ENCODE measurements around the gene SRM.

Gene SRM

GRCh38 chr1:11026903-11027302 is 32.9 kb downstream of the SRM start:
- H3K27ac ChIP-seq (replicated peaks) = no peak overlapping the region
- H3K27me3 ChIP-seq (ENCODE audit: insufficient read depth, poor library complexity, severe bottlenecking) = no peaks in the 10 kb centered on the region
- H3K4me3 ChIP-seq (replicated peaks; ENCODE audit: insufficient read depth, low read length) = no peak overlapping the region
- no peak for DNase-seq (ENCODE audit: low read depth in 1 of 2, low spot score in 1 of 2)
- TF ChIP-seq REST (IDR thresholded peaks at IDR 0.05; ENCODE audit: insufficient replicate concordance, low read depth) = no peak
- no peak for TF ChIP-seq SPI1 (IDR thresholded peaks at IDR 0.05; ENCODE audit: borderline replicate concordance, low read depth)
- no peak for TF ChIP-seq CTCF (IDR thresholded peaks at IDR 0.05; ENCODE audit: insufficient read depth, low read length)
- TF ChIP-seq POLR2AphosphoS5 (IDR thresholded peaks at IDR 0.05; ENCODE audit: low read depth) = peak; percentile 32; the same call in 1 of the 2 replicates
- TF ChIP-seq GABPA (IDR thresholded peaks at IDR 0.05; ENCODE audit: low read depth) = no peak

- Histone ChIP-seq H3K4me3 (replicated peaks; ENCODE audit: insufficient read depth, low read length) (no peak overlapping the region), H3K27ac (replicated peaks) (no peak overlapping the region), H3K27me3 (ENCODE audit: insufficient read depth, poor library complexity, severe bottlenecking) (no peaks in the 10 kb centered on the region)
- TF ChIP-seq CTCF (IDR thresholded peaks at IDR 0.05; ENCODE audit: insufficient read depth, low read length) (no peak), SPI1 (IDR thresholded peaks at IDR 0.05; ENCODE audit: borderline replicate concordance, low read depth) (no peak), GABPA (IDR thresholded peaks at IDR 0.05; ENCODE audit: low read depth) (no peak), REST (IDR thresholded peaks at IDR 0.05; ENCODE audit: insufficient replicate concordance, low read depth) (no peak)
- DNase-seq (ENCODE audit: low read depth in 1 of 2, low spot score in 1 of 2) = no peak
Observed at GRCh38 chr1:11026052-11026451, 33.8 kb downstream of the SRM start.

DNA sequence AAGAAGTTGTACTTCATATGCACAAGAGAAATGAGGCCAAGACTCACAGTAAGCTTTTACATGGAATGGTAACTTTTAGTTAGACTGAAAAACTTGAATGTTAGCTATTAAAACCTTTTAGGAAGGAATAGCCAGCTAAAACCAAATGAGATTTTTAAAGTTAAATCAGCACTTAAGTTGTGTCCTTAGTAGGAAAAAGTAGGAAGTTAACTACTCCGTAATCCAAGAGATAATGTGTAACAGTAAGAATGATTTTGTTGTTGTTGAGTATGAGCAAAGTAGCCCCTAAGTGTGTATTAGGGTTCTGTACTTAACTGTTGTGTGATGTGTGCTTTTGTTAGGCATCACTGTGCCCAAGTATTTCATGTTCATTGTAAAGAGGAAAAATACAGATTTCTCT is 34.2 kb downstream of the SRM start:
- no peak for DNase-seq (ENCODE audit: low read depth in 1 of 2, low spot score in 1 of 2)
- Histone ChIP-seq H3K27me3 (ENCODE audit: insufficient read depth, poor library complexity, severe bottlenecking) (no peaks in the 10 kb centered on the region), H3K27ac (replicated peaks) (no peak overlapping the region), H3K4me3 (replicated peaks; ENCODE audit: insufficient read depth, low read length) (no peak overlapping the region)
- TF ChIP-seq POLR2AphosphoS5 (IDR thresholded peaks at IDR 0.05; ENCODE audit: low read depth) (no peak), REST (IDR thresholded peaks at IDR 0.05; ENCODE audit: insufficient replicate concordance, low read depth) (no peak), SPI1 (IDR thresholded peaks at IDR 0.05; ENCODE audit: borderline replicate concordance, low read depth) (no peak), GABPA (IDR thresholded peaks at IDR 0.05; ENCODE audit: low read depth) (no peak), CTCF (IDR thresholded peaks at IDR 0.05; ENCODE audit: insufficient read depth, low read length) (no peak)
